SK-N-SH (cell line): ENCODE data around the gene SPACA6. TPM values are rescaled to one million over a fixed set of nuclear protein-coding genes. Genes with fewer than 3 reads are reported as not detected.

Experiments used
- CTCF ChIA-PET: fragments of 300-600, 350-600 bp; formaldehyde crosslinking; extraction: SDS; loops from one replicate; lab custom pipeline; 2021; lab: Yijun Ruan, JAX
- POLR2A ChIA-PET: fragments of 350-600 bp; sonication (Branson Sonifier 250); formaldehyde crosslinking; extraction: SDS; loops from one replicate; lab custom pipeline; 2020; ENCODE audit warnings: antibody characterized with exemption, inconsistent platforms; lab: Yijun Ruan, JAX
- DNase-seq: peaks from one replicate; pipeline ENCODE4 v3.0.0; 2012
- H2AFZ ChIP-seq: fragments of 200-600 bp; sonication (generic); 2 replicates; pipeline ENCODE4 v1.8.1; 2016; ENCODE audit warnings: antibody characterized with exemption, mild to moderate bottlenecking, low read depth
- H3F3A ChIP-seq: fragments of 200-600 bp; sonication (generic); replicated peaks from 2 replicates; pipeline ENCODE3; 2016; ENCODE audit warnings: antibody characterized with exemption, mild to moderate bottlenecking; ENCODE audit not compliant: insufficient read depth
- H3K27ac ChIP-seq, 2 experiments: fragments of 200-500 bp in 1 of 2; fragments of 200-600 bp in 1 of 2; sonication (Bioruptor generic) in 1 of 2; sonication (generic), shearing (Covaris generic) in 1 of 2; 2 replicates each; pipeline versions ENCODE4 v1.5.1 to v1.6.1; 2014 to 2016; ENCODE audit warnings: low read depth in 2 of 2, inconsistent platforms in 1 of 2, low read length in 1 of 2, mild to moderate bottlenecking in 1 of 2, mixed read lengths in 1 of 2
- H3K27me3 ChIP-seq: fragments of 200-600 bp; sonication (generic), shearing (Covaris generic); 2 replicates; pipeline ENCODE4 v1.6.1; 2016; ENCODE audit warnings: mixed run types; ENCODE audit not compliant: insufficient read depth
- H3K36me3 ChIP-seq, 2 experiments: fragments of 200-500 bp in 1 of 2; fragments of 200-600 bp in 1 of 2; sonication (Bioruptor generic) in 1 of 2; sonication (generic) in 1 of 2; replicated peaks in 1 of 2; 2 replicates each; pipeline versions ENCODE3 to v1.5.1; 2014 to 2016; ENCODE audit warnings: low read length in 1 of 2, mild to moderate bottlenecking in 1 of 2; ENCODE audit not compliant: insufficient read depth in 2 of 2, control insufficient read depth in 1 of 2
- H3K4me1 ChIP-seq, 2 experiments: fragments of 200-500 bp in 1 of 2; fragments of 200-600 bp in 1 of 2; sonication (Bioruptor generic) in 1 of 2; sonication (generic), shearing (Covaris generic) in 1 of 2; 2 replicates each; pipeline versions ENCODE4 v1.5.1 to v1.6.1; 2014 to 2016; ENCODE audit warnings: low read depth in 1 of 2, low read length in 1 of 2, mixed run types in 1 of 2; ENCODE audit not compliant: insufficient read depth in 2 of 2, control insufficient read depth in 1 of 2
- H3K4me2 ChIP-seq: fragments of 200-600 bp; sonication (generic), shearing (Covaris generic); 2 replicates; pipeline ENCODE4 v1.6.1; 2017; ENCODE audit warnings: mixed run types
- H3K4me3 ChIP-seq, 2 experiments: fragments of 200-500 bp in 1 of 2; fragments of 200-600 bp in 1 of 2; sonication (Bioruptor generic) in 1 of 2; sonication (generic), shearing (Covaris generic) in 1 of 2; 2 replicates each; pipeline versions ENCODE4 v1.5.1 to v1.8.1; 2014 to 2016; ENCODE audit warnings: low read depth in 2 of 2, inconsistent platforms in 1 of 2, low read length in 1 of 2, mild to moderate bottlenecking in 1 of 2, mixed read lengths in 1 of 2, moderate library complexity in 1 of 2
- H3K79me2 ChIP-seq: fragments of 200-600 bp; sonication (generic); 2 replicates; pipeline ENCODE4 v1.8.1; 2017; ENCODE audit warnings: mild to moderate bottlenecking; ENCODE audit not compliant: insufficient read depth
- H3K9ac ChIP-seq: fragments of 200-600 bp; sonication (generic); 2 replicates; pipeline ENCODE4 v1.6.1; 2017; ENCODE audit warnings: mixed run types
- H3K9me2 ChIP-seq: fragments of 200-600 bp; sonication (generic); 2 replicates; pipeline ENCODE4 v1.6.1; 2017; ENCODE audit warnings: mixed run types
- H3K9me3 ChIP-seq: fragments of 200-600 bp; sonication (generic); 2 replicates; pipeline ENCODE4 v1.6.1; 2017; ENCODE audit warnings: mixed run types, mild to moderate bottlenecking, moderate library complexity
- H4K20me1 ChIP-seq: fragments of 200-600 bp; sonication (generic); 2 replicates; pipeline ENCODE4 v1.6.1; 2017; ENCODE audit warnings: mild to moderate bottlenecking, mixed run types; ENCODE audit not compliant: insufficient read depth
- EZH2phosphoT487 ChIP-seq: fragments of 200-600 bp; sonication (generic); IDR thresholded peaks from 2 replicates; pipeline ENCODE4 v1.6.1; 2017; ENCODE audit warnings: low read depth, mixed run types, mild to moderate bottlenecking, antibody characterized with exemption, moderate library complexity, borderline replicate concordance
- FOSL2 ChIP-seq: IDR thresholded peaks from 2 replicates; pipeline ENCODE4 v1.4.0; 2012; ENCODE audit warnings: low read depth, mild to moderate bottlenecking, moderate library complexity, borderline replicate concordance
- FOXM1 ChIP-seq: IDR thresholded peaks from 2 replicates; pipeline ENCODE4 v1.4.0; 2012; ENCODE audit warnings: low read depth, mild to moderate bottlenecking
- GATA2 ChIP-seq: sonication (generic); formaldehyde crosslinking; IDR thresholded peaks from 2 replicates; pipeline ENCODE4 v1.5.0; 2020; ENCODE audit warnings: mild to moderate bottlenecking, missing genetic modification reagents
- JUND ChIP-seq: IDR thresholded peaks from 2 replicates; pipeline ENCODE4 v1.4.0; 2012
- MXI1 ChIP-seq: IDR thresholded peaks from 2 replicates; pipeline ENCODE4 v1.6.1; 2012; ENCODE audit warnings: mild to moderate bottlenecking, low read depth, low read length, improper control_type of control experiment
- NRF1 ChIP-seq: IDR thresholded peaks from 2 replicates; pipeline ENCODE4 v1.6.1; 2012; ENCODE audit warnings: low read depth, mild to moderate bottlenecking, low read length
- RCOR1 ChIP-seq: fragments of 150-350 bp; IDR thresholded peaks from 2 replicates; pipeline ENCODE4 v1.6.1; 2017; ENCODE audit warnings: antibody characterized with exemption, low read length
- SIN3A ChIP-seq: IDR thresholded peaks from 2 replicates; pipeline ENCODE4 v1.6.1; 2012; ENCODE audit warnings: low read depth, mild to moderate bottlenecking, low read length, moderate library complexity, borderline replicate concordance
- TAF1 ChIP-seq: IDR thresholded peaks from 2 replicates; pipeline ENCODE4 v1.6.1; 2012; ENCODE audit warnings: low read depth, mild to moderate bottlenecking, low read length, moderate library complexity, borderline replicate concordance
- WGBS: methylation state at CpG from one replicate; pipeline ENCODE4 v1.1.6; 2017; ENCODE audit warnings: low lambda C conversion rate; 5-methylcytosine and 5-hydroxymethylcytosine counted together
- polyA plus RNA-seq, 3 experiments: library from polyadenylated mRNA; depleted of rRNA; stranded (reverse); fragments of >200 nt; gene quantifications; 2 replicates each; pipeline ENCODE4 v1.2.3, GENCODE V29; 2012
- TF ChIP-seq, protein P1 (sequence below): fragments of 150-350 bp; IDR thresholded peaks from 2 replicates; pipeline ENCODE4 v1.6.1; 2016; ENCODE audit warnings: mild to moderate bottlenecking, low read depth, low read length
- TF ChIP-seq, protein P2 (sequence below): IDR thresholded peaks from 2 replicates; pipeline ENCODE4; 2012
- TF ChIP-seq, protein P3 (sequence below): IDR thresholded peaks from 2 replicates; pipeline ENCODE4 v1.6.1; 2012; ENCODE audit warnings: mild to moderate bottlenecking, low read depth, low read length, moderate library complexity
- TF ChIP-seq, protein P4 (sequence below): IDR thresholded peaks from 2 replicates; pipeline ENCODE4 v1.4.0; 2012; ENCODE audit warnings: low read depth, borderline replicate concordance
- TF ChIP-seq, protein P5 (sequence below): IDR thresholded peaks from 2 replicates; pipeline ENCODE4 v1.4.0; 2012; ENCODE audit warnings: low read depth, borderline replicate concordance

The SPACA6 gene
- polyA plus RNA-seq, 1 of the 3 experiments (the other 2 are of a cell fraction), result 15.8 TPM

DNA sequence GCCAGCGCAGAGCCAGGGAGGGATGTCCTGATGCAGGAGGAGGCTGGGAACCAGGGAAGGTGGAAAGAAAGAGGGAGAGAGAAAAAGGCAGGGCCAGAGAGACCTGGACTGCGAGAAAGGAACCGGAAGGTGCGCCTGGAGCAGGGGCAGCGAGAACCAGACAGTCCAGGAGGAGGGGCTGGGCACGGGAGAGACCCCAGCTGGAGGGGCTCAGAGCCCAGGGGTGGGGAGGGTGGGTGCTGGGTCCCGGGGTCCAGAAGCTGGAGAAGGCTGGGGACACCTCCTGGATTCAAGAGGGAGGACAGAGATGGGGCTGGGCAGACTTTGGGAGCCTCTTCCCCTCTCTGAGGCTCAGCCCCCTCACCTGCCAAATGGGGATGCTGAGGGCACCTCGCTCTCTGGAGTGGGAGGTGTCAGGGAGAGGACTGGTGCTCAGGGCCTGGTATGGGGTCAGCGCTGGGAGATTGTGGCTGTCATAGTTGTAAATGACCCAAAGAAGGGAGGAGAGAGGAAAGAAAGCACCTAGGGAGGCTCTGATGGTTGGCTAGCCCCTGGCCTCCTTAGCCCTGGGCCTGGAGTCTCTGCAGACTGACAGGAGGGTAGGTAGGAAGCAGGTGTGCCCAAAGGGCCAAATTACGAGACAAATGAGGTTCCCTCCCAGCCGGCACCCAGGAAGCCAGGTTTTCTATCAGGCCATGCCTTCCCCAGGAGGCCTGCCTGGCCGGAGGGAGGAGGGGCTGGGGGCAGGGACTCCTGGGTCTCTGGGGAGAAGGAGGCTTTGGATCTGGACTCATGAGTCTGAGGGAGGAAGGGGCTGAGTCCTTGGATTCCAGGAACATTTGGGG is 1.3 kb upstream of the SPACA6 start:
- WGBS, result 51% methylated on average over 12 of the region's 12 CpGs
- Histone ChIP-seq H4K20me1 (peaks cover 56% of the 10 kb centered on the region), H3K4me2 (peak overlapping the region; percentile 99), H3F3A (peaks cover 19% of the 10 kb centered on the region), H3K79me2 (peaks cover 94% of the 10 kb centered on the region), H3K36me3 (peaks cover 17 to 30% of the 10 kb centered on the region in 2 experiments), H3K9ac (peak overlapping the region; percentile 97), H2AFZ (no peak overlapping the region), H3K27me3 (no peaks in the 10 kb centered on the region), H3K27ac (peak overlapping the region; percentile 95 to 96; a peak in 3 of 4 replicates), H3K9me2 (no peaks in the 10 kb centered on the region), H3K4me1 (peaks cover 5 to 19% of the 10 kb centered on the region in 2 experiments; a peak in 3 of 4 replicates), H3K4me3 (peak overlapping the region; percentile 71 to 98), H3K9me3 (no peaks in the 10 kb centered on the region)
- peak; percentile 42 for DNase-seq
- POLR2A ChIA-PET, result no interaction called here
- TF ChIP-seq GATA2 (CRISPR knock-in tag), result no peak
- TF ChIP-seq, protein P1, sequence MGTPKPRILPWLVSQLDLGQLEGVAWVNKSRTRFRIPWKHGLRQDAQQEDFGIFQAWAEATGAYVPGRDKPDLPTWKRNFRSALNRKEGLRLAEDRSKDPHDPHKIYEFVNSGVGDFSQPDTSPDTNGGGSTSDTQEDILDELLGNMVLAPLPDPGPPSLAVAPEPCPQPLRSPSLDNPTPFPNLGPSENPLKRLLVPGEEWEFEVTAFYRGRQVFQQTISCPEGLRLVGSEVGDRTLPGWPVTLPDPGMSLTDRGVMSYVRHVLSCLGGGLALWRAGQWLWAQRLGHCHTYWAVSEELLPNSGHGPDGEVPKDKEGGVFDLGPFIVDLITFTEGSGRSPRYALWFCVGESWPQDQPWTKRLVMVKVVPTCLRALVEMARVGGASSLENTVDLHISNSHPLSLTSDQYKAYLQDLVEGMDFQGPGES, result no peak
- TF ChIP-seq TAF1, result no peak
- TF ChIP-seq SIN3A, result no peak
- no peak for TF ChIP-seq FOSL2
- TF ChIP-seq RCOR1, result no peak
- TF ChIP-seq, protein P2, sequence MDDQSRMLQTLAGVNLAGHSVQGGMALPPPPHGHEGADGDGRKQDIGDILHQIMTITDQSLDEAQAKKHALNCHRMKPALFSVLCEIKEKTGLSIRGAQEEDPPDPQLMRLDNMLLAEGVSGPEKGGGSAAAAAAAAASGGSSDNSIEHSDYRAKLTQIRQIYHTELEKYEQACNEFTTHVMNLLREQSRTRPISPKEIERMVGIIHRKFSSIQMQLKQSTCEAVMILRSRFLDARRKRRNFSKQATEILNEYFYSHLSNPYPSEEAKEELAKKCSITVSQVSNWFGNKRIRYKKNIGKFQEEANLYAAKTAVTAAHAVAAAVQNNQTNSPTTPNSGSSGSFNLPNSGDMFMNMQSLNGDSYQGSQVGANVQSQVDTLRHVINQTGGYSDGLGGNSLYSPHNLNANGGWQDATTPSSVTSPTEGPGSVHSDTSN, result no peak
- TF ChIP-seq FOXM1, result no peak
- TF ChIP-seq, protein P3, sequence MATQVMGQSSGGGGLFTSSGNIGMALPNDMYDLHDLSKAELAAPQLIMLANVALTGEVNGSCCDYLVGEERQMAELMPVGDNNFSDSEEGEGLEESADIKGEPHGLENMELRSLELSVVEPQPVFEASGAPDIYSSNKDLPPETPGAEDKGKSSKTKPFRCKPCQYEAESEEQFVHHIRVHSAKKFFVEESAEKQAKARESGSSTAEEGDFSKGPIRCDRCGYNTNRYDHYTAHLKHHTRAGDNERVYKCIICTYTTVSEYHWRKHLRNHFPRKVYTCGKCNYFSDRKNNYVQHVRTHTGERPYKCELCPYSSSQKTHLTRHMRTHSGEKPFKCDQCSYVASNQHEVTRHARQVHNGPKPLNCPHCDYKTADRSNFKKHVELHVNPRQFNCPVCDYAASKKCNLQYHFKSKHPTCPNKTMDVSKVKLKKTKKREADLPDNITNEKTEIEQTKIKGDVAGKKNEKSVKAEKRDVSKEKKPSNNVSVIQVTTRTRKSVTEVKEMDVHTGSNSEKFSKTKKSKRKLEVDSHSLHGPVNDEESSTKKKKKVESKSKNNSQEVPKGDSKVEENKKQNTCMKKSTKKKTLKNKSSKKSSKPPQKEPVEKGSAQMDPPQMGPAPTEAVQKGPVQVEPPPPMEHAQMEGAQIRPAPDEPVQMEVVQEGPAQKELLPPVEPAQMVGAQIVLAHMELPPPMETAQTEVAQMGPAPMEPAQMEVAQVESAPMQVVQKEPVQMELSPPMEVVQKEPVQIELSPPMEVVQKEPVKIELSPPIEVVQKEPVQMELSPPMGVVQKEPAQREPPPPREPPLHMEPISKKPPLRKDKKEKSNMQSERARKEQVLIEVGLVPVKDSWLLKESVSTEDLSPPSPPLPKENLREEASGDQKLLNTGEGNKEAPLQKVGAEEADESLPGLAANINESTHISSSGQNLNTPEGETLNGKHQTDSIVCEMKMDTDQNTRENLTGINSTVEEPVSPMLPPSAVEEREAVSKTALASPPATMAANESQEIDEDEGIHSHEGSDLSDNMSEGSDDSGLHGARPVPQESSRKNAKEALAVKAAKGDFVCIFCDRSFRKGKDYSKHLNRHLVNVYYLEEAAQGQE, result no peak
- no peak for TF ChIP-seq EZH2phosphoT487
- no peak for TF ChIP-seq MXI1
- TF ChIP-seq NRF1, result no peak
- TF ChIP-seq, protein P4, sequence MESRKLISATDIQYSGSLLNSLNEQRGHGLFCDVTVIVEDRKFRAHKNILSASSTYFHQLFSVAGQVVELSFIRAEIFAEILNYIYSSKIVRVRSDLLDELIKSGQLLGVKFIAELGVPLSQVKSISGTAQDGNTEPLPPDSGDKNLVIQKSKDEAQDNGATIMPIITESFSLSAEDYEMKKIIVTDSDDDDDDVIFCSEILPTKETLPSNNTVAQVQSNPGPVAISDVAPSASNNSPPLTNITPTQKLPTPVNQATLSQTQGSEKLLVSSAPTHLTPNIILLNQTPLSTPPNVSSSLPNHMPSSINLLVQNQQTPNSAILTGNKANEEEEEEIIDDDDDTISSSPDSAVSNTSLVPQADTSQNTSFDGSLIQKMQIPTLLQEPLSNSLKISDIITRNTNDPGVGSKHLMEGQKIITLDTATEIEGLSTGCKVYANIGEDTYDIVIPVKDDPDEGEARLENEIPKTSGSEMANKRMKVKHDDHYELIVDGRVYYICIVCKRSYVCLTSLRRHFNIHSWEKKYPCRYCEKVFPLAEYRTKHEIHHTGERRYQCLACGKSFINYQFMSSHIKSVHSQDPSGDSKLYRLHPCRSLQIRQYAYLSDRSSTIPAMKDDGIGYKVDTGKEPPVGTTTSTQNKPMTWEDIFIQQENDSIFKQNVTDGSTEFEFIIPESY, result no peak
- TF ChIP-seq, protein P5, sequence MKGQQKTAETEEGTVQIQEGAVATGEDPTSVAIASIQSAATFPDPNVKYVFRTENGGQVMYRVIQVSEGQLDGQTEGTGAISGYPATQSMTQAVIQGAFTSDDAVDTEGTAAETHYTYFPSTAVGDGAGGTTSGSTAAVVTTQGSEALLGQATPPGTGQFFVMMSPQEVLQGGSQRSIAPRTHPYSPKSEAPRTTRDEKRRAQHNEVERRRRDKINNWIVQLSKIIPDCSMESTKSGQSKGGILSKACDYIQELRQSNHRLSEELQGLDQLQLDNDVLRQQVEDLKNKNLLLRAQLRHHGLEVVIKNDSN, result no peak
- TF ChIP-seq JUND, result no peak
- CTCF ChIA-PET, result no interaction called here
